ENCODE results near the gene KLF1.

DNA sequence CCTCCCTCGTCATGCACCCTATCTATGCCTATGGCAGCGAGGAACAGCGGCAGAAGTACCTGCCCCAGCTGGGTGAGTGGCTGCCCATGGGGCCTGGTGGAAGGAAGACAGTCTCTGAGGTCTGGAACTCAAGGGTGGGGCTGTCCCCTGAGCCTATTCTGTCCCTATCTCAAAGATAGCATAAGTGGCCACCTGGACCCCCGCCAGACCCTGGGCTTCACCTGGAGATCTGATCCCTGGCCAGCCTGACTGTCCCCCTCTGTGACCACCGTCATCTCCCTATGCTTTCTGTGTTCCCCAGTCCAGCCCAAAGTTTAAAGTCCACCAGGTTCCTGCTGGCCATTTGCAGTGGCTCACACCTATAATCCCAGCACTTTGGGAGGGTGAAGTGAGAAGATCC, 6.6 kb upstream of the KLF1 start:
- TF ChIP-seq, protein P1, sequence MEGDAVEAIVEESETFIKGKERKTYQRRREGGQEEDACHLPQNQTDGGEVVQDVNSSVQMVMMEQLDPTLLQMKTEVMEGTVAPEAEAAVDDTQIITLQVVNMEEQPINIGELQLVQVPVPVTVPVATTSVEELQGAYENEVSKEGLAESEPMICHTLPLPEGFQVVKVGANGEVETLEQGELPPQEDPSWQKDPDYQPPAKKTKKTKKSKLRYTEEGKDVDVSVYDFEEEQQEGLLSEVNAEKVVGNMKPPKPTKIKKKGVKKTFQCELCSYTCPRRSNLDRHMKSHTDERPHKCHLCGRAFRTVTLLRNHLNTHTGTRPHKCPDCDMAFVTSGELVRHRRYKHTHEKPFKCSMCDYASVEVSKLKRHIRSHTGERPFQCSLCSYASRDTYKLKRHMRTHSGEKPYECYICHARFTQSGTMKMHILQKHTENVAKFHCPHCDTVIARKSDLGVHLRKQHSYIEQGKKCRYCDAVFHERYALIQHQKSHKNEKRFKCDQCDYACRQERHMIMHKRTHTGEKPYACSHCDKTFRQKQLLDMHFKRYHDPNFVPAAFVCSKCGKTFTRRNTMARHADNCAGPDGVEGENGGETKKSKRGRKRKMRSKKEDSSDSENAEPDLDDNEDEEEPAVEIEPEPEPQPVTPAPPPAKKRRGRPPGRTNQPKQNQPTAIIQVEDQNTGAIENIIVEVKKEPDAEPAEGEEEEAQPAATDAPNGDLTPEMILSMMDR (IDR thresholded peaks at IDR 0.05): no peak
- TF ChIP-seq ZFX (IDR thresholded peaks at IDR 0.05; ENCODE audit: borderline replicate concordance): no peak
